HG03442 (cell line): ENCODE data around the gene SZT2.

Experiments
- ATAC-seq: cut with Tn5 transposase; IDR thresholded peaks from one replicate; pipeline ENCODE4 v1.9.1; 2021; ENCODE audit warnings: mild to moderate bottlenecking, moderate library complexity; ENCODE audit not compliant: unreplicated experiment

SZT2 gene

GRCh38 chr1:43421976-43422750, 32.5 kb downstream of the SZT2 start:
- ATAC-seq: no peak

- ATAC-seq: no peak
Observed at GRCh38 chr1:43422995-43423671, 33.4 kb downstream of the SZT2 start.

- ATAC-seq: no peak
Observed at GRCh38 chr1:43423672-43424550, 34.2 kb downstream of the SZT2 start.

- ATAC-seq: no peak
Observed at GRCh38 chr1:43425045-43425444, 35.3 kb downstream of the SZT2 start.

- no peak for ATAC-seq
Observed at GRCh38 chr1:43426221-43426620, 36.5 kb downstream of the SZT2 start.

GRCh38 chr1:43427524-43427923, 37.8 kb downstream of the SZT2 start:
- ATAC-seq: no peak

GRCh38 chr1:43427941-43428340, 38.2 kb downstream of the SZT2 start:
- no peak for ATAC-seq

- no peak for ATAC-seq
Observed at GRCh38 chr1:43430831-43431230, 41.1 kb downstream of the SZT2 start.

- no peak for ATAC-seq
Observed at GRCh38 chr1:43431676-43432075, 42.0 kb downstream of the SZT2 start.

GRCh38 chr1:43432171-43432860, 42.6 kb downstream of the SZT2 start:
- no peak for ATAC-seq

GRCh38 chr1:43432907-43433306, 43.2 kb downstream of the SZT2 start:
- ATAC-seq: no peak

- ATAC-seq: no peak
Observed at GRCh38 chr1:43434256-43434655, 44.6 kb downstream of the SZT2 start.

- ATAC-seq: no peak
Observed at GRCh38 chr1:43435146-43436145, 45.7 kb downstream of the SZT2 start.

GRCh38 chr1:43436371-43436770, 46.7 kb downstream of the SZT2 start:
- ATAC-seq: no peak

- ATAC-seq: no peak
Observed at GRCh38 chr1:43437031-43437973, 47.6 kb downstream of the SZT2 start.

- no peak for ATAC-seq
Observed at GRCh38 chr1:43438006-43438405, 48.3 kb downstream of the SZT2 start.

- ATAC-seq: no peak
Observed at GRCh38 chr1:43438576-43438952, 48.9 kb downstream of the SZT2 start.

- ATAC-seq: no peak
Observed at GRCh38 chr1:43438953-43439581, 49.4 kb downstream of the SZT2 start.
